ENCODE measurements around the gene PSD. TPM values are rescaled to one million over a fixed set of nuclear protein-coding genes. Genes with fewer than 3 reads are reported as not detected.

Gene PSD
- total RNA-seq, 4 donors from 2014 or later, result 0.22 to 3.4 (median 0.93) TPM

DNA sequence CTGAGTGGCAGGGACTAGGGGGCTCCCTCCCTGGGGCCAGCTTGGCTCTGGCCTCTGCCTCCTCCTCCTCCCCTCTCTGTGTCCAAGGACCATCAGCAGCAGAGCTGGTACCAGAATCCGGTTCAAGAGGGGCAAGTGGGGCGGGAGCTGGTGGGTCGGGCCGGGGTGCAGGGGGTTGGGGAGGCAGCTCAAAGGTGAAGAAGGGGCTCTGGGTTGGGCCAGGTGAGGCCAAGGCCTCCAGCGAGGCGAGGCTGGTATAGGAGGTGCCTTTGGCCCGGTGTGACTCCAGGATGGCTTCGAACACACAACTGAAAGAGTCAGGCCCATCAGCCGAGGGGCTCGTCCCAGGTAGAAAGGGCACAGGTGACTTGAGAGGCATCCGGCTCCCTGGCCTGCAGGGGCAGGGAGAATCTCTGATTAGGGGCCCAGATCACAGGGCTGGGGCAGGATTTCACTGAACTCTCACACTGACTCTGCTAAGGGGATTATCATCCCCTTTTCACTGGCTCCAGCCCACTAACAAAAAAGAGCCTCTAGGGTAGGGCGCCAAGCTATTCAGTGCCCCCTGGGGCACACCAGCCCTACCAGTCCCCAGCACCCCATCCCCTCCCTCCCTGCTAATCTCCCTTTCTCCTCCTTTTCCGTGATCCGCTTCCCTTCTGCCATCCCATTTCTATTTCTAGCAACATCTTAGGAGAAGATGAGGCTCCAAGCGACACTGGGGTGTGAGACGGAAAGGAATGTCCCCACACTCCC is 4.6 kb downstream of the PSD start:
- no peak for DNase-seq
- H3K27ac ChIP-seq, result no peak overlapping the region
- no peaks in the 10 kb centered on the region for H3K9me3 ChIP-seq
- no peak for TF ChIP-seq POLR2A (IDR thresholded peaks at IDR 0.05)
- TF ChIP-seq, protein P1, sequence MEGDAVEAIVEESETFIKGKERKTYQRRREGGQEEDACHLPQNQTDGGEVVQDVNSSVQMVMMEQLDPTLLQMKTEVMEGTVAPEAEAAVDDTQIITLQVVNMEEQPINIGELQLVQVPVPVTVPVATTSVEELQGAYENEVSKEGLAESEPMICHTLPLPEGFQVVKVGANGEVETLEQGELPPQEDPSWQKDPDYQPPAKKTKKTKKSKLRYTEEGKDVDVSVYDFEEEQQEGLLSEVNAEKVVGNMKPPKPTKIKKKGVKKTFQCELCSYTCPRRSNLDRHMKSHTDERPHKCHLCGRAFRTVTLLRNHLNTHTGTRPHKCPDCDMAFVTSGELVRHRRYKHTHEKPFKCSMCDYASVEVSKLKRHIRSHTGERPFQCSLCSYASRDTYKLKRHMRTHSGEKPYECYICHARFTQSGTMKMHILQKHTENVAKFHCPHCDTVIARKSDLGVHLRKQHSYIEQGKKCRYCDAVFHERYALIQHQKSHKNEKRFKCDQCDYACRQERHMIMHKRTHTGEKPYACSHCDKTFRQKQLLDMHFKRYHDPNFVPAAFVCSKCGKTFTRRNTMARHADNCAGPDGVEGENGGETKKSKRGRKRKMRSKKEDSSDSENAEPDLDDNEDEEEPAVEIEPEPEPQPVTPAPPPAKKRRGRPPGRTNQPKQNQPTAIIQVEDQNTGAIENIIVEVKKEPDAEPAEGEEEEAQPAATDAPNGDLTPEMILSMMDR (IDR thresholded peaks at IDR 0.05), result no peak
- peaks cover 7 to 99% (median 28%) of the 10 kb centered on the region in 4 donors for H3K27me3 ChIP-seq
- intact Hi-C loops (cut with DNase I), result no loop called here
- H3K4me1 ChIP-seq, result peaks cover 9 to 30% (median 13%) of the 10 kb centered on the region in 3 donors
- H3K36me3 ChIP-seq, result no peaks in the 10 kb centered on the region
- WGBS, 2 donors, result 69 to 72% methylated on average over 5 of the region's 16 CpGs
- no peak overlapping the region for H3K4me3 ChIP-seq

DNA sequence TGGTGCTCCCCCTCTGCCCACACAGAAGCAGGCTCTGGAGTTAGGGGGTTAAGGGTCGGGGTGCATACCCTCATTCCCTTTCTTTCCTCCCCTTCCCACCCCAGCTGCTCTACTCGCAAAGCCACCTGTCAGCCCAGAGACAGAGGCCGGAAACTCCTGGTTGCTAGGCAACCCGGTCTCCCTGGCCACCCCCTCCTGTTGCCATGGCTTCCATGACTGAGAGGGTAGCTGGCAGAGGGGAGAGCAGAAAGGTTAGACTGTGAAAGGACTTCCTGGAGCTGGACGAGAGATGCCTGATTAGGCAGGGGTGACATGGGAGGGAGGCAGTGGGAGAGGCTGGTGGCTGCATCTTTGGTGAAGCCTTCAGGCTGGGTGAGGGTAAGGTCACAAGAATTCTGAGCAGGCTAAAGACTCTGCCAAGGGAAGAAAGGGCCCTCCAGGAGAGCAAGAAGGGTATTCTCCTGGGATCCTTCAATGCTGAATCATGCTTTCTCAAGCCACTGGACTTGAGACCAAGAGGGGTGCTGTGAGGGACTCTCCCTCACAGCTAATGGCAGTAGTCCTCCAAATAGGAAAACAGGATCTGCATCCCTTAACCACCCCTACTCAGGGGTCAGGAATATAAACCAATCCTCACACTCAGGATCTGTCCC is 5.4 kb downstream of the PSD start:
- Histone ChIP-seq H3K36me3 (no peaks in the 10 kb centered on the region), H3K4me3 (no peak overlapping the region), H3K27me3 (peaks cover 7 to 99% (median 33%) of the 10 kb centered on the region in 4 donors), H3K27ac (no peak overlapping the region), H3K4me1 (peaks cover 11 to 29% (median 13%) of the 10 kb centered on the region in 3 donors), H3K9me3 (no peaks in the 10 kb centered on the region)
- 3 to 31% methylated on average over 2 to 4 of the region's 5 CpGs for WGBS, 2 donors
- intact Hi-C loops (cut with DNase I), result no loop called here
- no peak for DNase-seq
- TF ChIP-seq POLR2A (IDR thresholded peaks at IDR 0.05), result no peak
- TF ChIP-seq, protein P1 (IDR thresholded peaks at IDR 0.05), result no peak

DNA sequence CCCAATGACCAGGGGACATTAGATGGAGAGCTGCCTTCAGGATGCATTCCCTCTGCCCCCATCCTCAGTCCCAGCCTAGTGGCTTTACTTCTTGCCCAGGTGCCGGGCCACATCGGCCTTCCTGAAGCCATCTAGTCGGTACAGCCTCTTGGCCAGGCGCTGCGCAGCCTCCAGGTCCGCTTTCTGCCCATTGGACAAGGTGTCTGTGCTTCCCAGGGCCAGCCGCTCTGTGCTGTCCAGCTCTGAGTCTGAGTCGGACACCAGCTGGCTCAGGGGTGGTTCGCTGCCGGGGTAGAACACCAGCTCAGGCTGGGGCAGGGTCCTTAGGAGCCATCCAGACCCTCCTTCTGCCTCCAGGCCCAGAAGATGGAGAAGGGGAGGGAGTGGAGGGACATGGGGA is 6.3 kb downstream of the PSD start:
- no peaks in the 10 kb centered on the region for H3K9me3 ChIP-seq
- H3K36me3 ChIP-seq, result no peaks in the 10 kb centered on the region
- peaks cover 7 to 100% (median 34%) of the 10 kb centered on the region in 4 donors for H3K27me3 ChIP-seq
- intact Hi-C loops (cut with DNase I), result no loop called here
- DNase-seq, result no peak
- TF ChIP-seq, protein P1 (IDR thresholded peaks at IDR 0.05), result no peak
- TF ChIP-seq POLR2A (IDR thresholded peaks at IDR 0.05), result no peak
- H3K4me1 ChIP-seq, result peaks cover 11 to 29% (median 13%) of the 10 kb centered on the region in 3 donors
- WGBS, 2 donors, result 60 to 69% methylated on average over 1 to 3 of the region's 10 CpGs
- no peak overlapping the region for H3K4me3 ChIP-seq
- H3K27ac ChIP-seq, result no peak overlapping the region

DNA sequence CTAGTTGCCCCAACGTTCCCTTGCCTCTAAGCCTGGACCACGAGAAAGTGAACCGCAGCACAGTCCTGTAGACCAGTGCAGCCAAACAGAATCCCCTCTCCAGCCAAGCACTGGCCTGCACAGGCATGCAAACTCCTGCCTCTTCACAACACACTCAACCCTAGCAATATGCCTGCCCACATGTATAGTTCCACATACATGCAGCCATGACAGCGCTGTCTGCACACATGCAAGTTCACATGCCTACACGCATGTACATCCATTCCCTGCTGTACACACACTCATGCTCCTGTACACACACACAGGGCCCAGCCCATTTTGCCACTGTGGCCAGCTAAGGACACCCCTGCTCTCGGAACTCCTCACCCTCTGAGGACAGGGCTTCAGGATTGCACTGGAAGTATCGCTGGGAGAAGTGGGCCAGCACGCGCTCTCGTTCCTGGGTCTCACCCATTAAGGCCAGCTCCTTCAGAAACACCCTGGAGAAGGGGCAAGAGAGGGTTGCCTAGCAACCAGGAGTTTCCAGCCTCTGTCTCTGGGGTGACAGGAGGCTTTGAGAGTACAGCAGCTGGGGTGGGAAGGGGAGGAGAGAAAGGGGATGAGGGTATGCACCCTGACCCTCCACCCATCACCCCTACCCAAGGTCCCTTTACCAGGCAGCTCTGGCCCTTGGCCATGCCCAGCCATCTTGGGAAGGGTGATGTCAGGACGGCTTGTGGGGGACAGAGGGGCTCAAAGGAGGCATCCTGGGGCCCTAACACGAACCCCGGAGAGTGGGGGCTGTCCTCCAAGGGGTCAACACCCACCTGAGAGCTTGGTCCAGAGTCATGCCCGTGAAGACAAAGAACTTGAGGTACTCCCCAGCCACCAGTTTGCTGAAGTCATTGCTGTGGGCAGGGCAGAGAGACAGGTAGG is 7.0 kb downstream of the PSD start:
- WGBS, 2 donors, result 69 to 79% methylated on average over 4 to 11 of the region's 14 CpGs
- Histone ChIP-seq H3K27me3 (peaks cover 7 to 99% (median 34%) of the 10 kb centered on the region in 4 donors), H3K27ac (no peak overlapping the region)

More for the DNA sequence above, 7.0 kb downstream of the PSD start:
- TF ChIP-seq, protein P1 (IDR thresholded peaks at IDR 0.05), result no peak
- no peak for TF ChIP-seq POLR2A (IDR thresholded peaks at IDR 0.05)
- Histone ChIP-seq H3K4me1 (peaks cover 11 to 29% (median 13%) of the 10 kb centered on the region in 3 donors), H3K4me3 (no peak overlapping the region), H3K36me3 (no peaks in the 10 kb centered on the region), H3K9me3 (no peaks in the 10 kb centered on the region)
- intact Hi-C loops (cut with DNase I), result no loop called here
- DNase-seq, result no peak

Data from esophagus squamous epithelium (tissue), 5 donors.